Measurements from ENCODE around the gene ROBO2. TPM values are rescaled to one million over a fixed set of nuclear protein-coding genes. Genes with fewer than 3 reads are reported as not detected.

Gene ROBO2
- total and polyA plus RNA-seq, 12 donors = 0.04 to 3.5 (median 0.34) TPM; not detected in 3

DNA sequence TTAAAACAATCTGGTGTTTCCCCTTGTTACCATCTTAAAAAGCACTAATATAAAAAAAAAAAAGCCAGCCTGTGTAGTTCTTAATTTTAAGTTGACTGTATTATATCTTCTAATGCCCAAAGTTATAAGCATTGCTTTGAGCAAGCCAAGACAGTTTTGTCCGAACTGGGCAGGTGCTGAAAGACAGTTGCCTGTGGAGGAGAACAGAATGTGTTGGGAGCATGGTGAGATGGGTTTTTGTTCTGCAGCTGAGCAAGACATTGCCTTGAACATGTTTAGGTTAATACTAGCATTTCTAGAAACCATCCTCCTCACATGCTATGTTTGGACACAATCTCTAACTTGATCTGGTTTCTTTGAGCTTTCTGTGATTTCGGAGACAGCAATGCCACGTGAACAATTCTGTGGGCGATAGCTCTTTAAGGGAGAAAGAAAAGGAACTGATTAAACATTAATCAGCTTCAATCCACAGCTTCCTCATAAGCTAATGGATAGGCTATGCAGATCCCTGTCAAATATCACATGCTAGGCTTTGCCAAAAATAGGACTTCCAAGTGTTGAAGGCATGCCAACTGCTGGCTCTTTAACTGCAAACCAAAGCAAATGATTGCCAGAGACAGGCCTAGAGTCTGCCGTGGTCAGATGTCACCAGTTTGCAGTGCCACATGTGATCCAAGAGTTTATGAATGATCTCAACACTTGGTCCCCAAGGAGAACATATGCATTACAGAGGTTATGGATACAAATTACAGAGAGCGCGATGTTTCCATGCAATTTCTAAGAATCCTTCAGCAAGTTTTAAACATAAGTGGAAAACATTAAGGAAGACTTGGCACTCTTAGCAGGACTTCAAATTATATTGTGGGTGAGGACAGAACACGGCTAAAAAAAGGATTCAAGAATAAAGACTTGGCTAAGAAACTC, 428.1 kb downstream of the ROBO2 start:
- DNase-seq (peak in 1 of 2 donors; percentile 56), ATAC-seq (peak; percentile 52 to 91 (median 85))
- H3K4me3 ChIP-seq = no peak overlapping the region
- no peaks in the 10 kb centered on the region for H3K36me3 ChIP-seq
- TF ChIP-seq, protein P1, sequence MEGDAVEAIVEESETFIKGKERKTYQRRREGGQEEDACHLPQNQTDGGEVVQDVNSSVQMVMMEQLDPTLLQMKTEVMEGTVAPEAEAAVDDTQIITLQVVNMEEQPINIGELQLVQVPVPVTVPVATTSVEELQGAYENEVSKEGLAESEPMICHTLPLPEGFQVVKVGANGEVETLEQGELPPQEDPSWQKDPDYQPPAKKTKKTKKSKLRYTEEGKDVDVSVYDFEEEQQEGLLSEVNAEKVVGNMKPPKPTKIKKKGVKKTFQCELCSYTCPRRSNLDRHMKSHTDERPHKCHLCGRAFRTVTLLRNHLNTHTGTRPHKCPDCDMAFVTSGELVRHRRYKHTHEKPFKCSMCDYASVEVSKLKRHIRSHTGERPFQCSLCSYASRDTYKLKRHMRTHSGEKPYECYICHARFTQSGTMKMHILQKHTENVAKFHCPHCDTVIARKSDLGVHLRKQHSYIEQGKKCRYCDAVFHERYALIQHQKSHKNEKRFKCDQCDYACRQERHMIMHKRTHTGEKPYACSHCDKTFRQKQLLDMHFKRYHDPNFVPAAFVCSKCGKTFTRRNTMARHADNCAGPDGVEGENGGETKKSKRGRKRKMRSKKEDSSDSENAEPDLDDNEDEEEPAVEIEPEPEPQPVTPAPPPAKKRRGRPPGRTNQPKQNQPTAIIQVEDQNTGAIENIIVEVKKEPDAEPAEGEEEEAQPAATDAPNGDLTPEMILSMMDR (IDR thresholded peaks at IDR 0.05) = no peak
- no peaks in the 10 kb centered on the region for H3K27me3 ChIP-seq
- H3K4me1 ChIP-seq = peaks cover 0 to 23% (median 11%) of the 10 kb centered on the region in 9 donors
- 17 to 31% methylated on average over 8 of the region's 8 CpGs for WGBS, 2 donors
- intact Hi-C loops (cut with DNase I) = no loop called here
- H3K9me3 ChIP-seq = peaks cover 0 to 6% (median 0%) of the 10 kb centered on the region in 11 donors
- H3K27ac ChIP-seq = peak overlapping the region in 1 of 10 donors; percentile 19

DNA sequence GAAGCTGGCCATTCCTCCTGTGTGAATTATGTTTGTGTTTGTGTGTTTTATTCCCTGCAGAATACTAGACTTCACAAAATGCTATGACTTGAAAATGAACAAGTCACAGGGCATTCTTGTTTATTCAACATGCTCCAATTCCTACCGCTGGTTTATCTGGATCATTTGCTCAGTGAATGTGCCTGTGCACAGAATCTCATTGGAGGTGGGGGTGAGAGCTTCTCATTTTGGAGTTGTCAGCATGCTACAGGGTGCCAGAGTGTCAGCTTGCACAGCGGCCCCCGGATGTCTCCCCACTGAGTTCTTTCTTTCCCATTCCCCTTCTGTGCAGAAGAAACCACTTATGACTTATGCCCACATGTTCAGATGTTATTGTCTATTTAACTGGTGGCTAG, 428.7 kb downstream of the ROBO2 start:
- intact Hi-C loops (cut with DNase I) = no loop called here

DNA sequence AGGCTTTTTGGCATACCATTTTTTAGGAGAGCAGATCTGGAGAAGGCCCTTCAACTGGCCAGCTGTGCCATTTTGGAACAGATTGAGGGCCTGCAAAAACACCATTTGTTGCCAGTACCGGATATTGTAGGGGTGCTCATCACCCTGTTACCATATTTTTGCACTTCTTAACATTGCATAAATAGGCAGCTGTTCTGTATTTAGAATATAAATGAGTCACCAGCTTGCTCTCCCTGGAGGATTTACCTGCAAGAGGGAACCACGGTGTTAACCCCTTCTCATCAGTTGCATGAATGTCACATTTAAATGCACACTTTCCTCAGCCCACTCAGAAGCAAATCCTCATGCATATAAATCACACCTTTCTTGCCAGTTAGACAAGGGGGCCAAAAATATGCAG, 435.6 kb downstream of the ROBO2 start:
- DNase-seq = no peak
- peaks cover 0 to 10% (median 0%) of the 10 kb centered on the region in 11 donors for H3K9me3 ChIP-seq
- no peaks in the 10 kb centered on the region for H3K36me3 ChIP-seq
- TF ChIP-seq, protein P1 (IDR thresholded peaks at IDR 0.05) = no peak
- H3K27me3 ChIP-seq = no peaks in the 10 kb centered on the region
- no peak overlapping the region for H3K4me3 ChIP-seq
- H3K27ac ChIP-seq = no peak overlapping the region
- 49 to 51% methylated on average over 2 of the region's 2 CpGs for WGBS, 2 donors
- ATAC-seq = no peak
- H3K4me1 ChIP-seq = no peaks in the 10 kb centered on the region
- intact Hi-C loops (cut with DNase I) = no loop called here

More for the DNA sequence above, 428.7 kb downstream of the ROBO2 start:
- DNase-seq = no peak
- Histone ChIP-seq H3K27ac (peak overlapping the region in 1 of 10 donors; percentile 19), H3K36me3 (no peaks in the 10 kb centered on the region), H3K4me1 (peaks cover 0 to 23% (median 11%) of the 10 kb centered on the region in 9 donors), H3K27me3 (no peaks in the 10 kb centered on the region), H3K9me3 (peaks cover 0 to 6% (median 0%) of the 10 kb centered on the region in 11 donors), H3K4me3 (no peak overlapping the region)
- TF ChIP-seq, protein P1 (IDR thresholded peaks at IDR 0.05) = no peak
- WGBS, 2 donors = 12 to 40% methylated on average over 3 of the region's 3 CpGs
- peak in 2 of 8 donors; percentile 14 to 42 for ATAC-seq

DNA sequence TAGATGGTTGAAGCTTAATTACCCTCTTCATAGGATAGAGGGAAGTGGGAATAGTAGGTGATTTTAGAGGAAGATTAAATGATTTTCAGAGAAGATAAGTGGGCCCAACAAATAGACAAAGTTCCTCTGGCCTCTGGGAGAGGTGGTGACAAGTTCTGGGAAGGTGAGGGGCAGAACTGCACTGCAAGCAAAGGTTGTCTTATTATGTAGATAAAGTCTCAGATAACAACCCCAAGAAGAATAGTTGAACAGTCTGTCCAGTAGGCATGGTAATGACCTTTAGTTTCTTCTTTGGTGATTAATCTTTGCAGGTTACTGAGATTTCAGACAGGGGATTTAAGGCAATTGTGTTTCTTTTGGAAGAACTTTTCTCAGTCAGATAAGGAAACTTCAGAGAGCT, 439.1 kb downstream of the ROBO2 start:
- Histone ChIP-seq H3K27me3 (no peaks in the 10 kb centered on the region), H3K4me3 (no peak overlapping the region), H3K36me3 (no peaks in the 10 kb centered on the region), H3K9me3 (peaks cover 0 to 10% (median 0%) of the 10 kb centered on the region in 11 donors), H3K4me1 (no peaks in the 10 kb centered on the region), H3K27ac (no peak overlapping the region)
- intact Hi-C loops (cut with DNase I) = no loop called here
- no peak for DNase-seq
- TF ChIP-seq, protein P1 (IDR thresholded peaks at IDR 0.05) = no peak
- ATAC-seq = no peak
